Fibroblast of villous mesenchyme (primary cell): ENCODE data around the gene CDS2. TPM values are rescaled to one million over a fixed set of nuclear protein-coding genes. Genes with fewer than 3 reads are reported as not detected.

Experiments used
- DNase-seq: peaks from one replicate; pipeline ENCODE4 v3.0.0-alpha.2; 2010; ENCODE audit warnings: low read depth
- H3K4me3 ChIP-seq: 2 replicates; pipeline ENCODE4 v1.5.1; 2011; ENCODE audit warnings: low read depth, mild to moderate bottlenecking, low read length
- CTCF ChIP-seq: IDR thresholded peaks from 2 replicates; pipeline ENCODE4 v1.5.1; 2012; ENCODE audit warnings: low read depth, mild to moderate bottlenecking, low read length; ENCODE audit not compliant: insufficient read depth
- total RNA-seq: library from RNA; depleted of rRNA; stranded (reverse); fragments of >200 nt; gene quantifications from 2 replicates; pipeline ENCODE4 v1.2.3, GENCODE V29; 2012

Gene CDS2
- total RNA-seq, 1 donor: 32.4 TPM

- TF ChIP-seq CTCF: no peak
- H3K4me3 ChIP-seq: no peak overlapping the region
- DNase-seq: no peak
Observed at GRCh38 chr20:5140195-5140594, 13.4 kb downstream of the CDS2 start.

DNA sequence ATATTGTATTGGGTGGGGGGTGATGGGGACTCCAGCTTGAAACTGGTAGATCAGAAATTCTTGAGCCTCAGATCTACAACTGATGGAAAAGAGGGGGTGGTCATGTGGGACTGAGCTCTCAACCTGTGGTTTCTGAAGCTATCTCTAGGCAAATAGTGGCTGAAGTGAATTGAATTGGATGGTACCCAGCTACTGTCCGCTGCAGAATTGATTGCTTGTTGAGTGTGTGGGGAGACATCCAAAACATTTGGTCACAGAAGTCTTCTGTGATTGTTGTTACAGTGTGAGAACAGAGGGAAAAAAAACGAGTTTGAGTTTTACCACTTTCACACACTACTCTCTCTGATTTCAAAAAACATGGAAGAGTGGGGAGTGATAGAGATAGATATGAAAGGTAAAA lies 14.8 kb downstream of the CDS2 start:
- TF ChIP-seq CTCF: no peak
- no peak for DNase-seq
- no peak overlapping the region for H3K4me3 ChIP-seq

DNA sequence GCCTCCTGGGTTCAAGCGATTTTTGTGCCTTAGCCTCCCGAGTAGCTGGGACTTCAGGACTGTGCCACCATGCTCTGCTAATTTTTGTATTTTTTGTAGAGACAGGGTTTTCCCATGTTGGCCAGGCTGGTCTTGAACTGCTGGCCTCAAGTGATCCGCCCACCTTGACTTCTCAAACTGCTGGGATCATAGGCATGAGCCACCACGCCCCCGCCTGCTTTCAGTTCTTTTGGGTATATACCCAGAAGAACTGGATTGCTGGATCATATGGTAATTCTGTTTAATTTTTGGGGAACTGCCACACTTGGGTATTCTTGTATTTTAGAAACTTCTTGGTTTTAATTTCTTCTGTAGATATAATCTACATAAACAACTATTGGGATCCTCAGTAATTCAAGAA lies 17.0 kb downstream of the CDS2 start:
- no peak for TF ChIP-seq CTCF
- DNase-seq: no peak
- H3K4me3 ChIP-seq: no peak overlapping the region

DNA sequence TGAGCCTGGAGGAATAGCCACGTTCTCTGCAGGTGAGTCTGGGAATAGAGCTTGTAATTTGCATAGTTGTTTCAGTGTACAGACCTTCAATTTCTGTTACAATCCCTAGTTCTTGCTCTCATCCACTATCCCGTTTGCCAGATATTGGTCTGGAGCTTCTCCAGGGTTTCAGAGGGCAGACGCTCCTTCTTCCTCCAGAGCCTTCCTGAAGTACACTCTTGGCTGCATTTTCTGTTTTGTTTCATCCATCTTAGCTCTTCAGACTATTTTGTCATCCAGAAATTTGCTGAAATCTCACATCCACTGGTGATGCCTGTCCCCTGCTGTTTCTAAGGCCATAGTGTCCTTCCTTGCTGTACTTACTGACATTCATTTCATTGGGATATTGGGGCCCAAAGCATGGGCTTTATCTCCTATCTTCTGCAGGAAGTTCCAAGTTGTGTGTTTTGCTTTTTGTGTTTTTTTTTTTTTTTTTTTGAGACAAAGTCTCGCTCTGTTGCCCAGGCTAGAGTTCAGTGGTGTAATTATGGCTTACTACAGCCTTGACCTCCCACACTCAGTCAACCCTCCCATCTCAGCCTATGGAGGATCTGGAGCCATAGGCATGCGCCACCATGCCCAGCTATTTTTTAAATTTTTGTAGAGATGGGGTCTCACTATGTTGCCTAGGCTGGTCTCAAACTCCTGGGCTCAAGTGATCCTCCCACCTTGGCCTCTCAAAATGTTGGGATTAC lies 18.7 kb downstream of the CDS2 start:
- DNase-seq: peak; percentile 45
- no peak for TF ChIP-seq CTCF
- no peak overlapping the region for H3K4me3 ChIP-seq

DNA sequence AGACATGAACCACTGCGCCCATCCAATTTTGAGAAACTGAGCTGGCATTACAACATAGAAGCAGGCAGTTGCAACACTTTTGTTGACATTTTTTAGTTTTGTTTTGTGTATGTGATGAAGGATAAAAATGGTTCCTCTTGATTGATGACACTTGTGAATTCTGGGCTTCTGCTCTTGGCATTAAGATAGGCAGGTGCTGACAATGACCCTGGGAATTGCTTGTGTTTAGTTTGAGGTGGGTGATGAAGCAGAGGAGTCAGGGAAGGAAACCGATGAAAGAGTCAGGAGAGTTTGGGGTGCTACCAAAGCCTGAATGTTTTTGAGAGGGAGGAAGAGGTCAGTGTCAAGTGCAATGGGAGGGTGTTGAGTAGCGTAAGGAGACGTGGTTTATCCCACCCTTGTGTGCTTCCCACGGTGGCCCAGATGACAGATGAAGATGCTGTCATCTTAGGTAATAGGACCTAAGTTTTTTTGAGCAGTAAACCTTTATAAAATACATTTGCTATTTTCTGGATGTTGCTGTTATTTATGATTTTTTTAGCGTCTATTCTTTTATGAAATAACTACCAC lies 19.4 kb downstream of the CDS2 start:
- no peak overlapping the region for H3K4me3 ChIP-seq
- TF ChIP-seq CTCF: no peak

DNA sequence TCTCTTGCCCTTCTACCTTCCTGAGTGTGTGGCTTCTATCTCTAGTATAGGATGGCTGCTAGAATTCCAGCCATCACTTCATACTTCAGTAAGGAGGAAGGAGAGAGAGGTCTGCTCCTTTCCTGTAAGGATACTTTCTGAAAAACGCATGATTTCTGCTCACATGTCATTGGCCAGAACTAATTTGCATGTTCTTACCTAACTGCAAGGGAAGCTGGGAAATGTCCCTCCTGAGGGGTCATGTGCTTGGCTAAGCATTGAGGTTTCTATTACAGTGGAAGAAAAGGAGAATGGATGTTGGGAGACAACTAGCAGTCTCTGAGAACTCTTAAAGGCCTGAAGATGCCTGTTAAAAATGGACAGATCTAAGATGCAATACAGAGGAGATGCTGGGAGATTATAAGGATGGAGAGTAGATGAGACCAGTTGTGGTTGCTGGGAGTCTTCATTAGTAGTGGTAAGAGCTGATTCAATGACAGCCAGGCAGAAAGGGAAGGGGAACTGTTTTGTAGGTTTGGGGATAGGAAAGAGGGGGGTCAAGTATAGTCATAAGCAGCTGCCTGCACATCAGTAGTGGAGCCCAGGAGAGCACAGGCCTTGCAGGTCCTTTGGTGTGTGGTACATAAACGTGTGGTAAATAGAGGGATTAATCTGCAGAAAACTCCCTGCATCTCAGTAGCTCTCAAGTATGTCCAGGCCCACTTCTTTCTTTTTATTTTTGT lies 20.2 kb downstream of the CDS2 start:
- DNase-seq: no peak
- no peak overlapping the region for H3K4me3 ChIP-seq
- no peak for TF ChIP-seq CTCF

More for the DNA sequence above, 19.4 kb downstream of the CDS2 start:
- peak; percentile 75 for DNase-seq
